ENCODE measurements around the gene ABHD14A.

- TF ChIP-seq CTCF (IDR thresholded peaks at IDR 0.05; ENCODE audit: low read length) (no peak), EZH2 (IDR thresholded peaks at IDR 0.05; ENCODE audit: borderline replicate concordance, low read length) (no peak)
These were observed 24.0 kb upstream of the ABHD14A start for GRCh38 chr3:51950899-51951298.
